22Rv1 (cell line): ENCODE measurements around the gene GCGR.
A peak's percentile ranks its signal among the peaks of the same experiment; 100 is the strongest.

Experiments
- H3K27ac ChIP-seq: fragments of 450-650 bp; 2 replicates; pipeline ENCODE4 v1.5.1; 2017
- CTCF ChIP-seq: fragments of 450-650 bp; IDR thresholded peaks from 2 replicates; pipeline ENCODE4 v1.5.1; 2017; ENCODE audit warnings: mild to moderate bottlenecking
- ZFX ChIP-seq: fragments of 450-650 bp; IDR thresholded peaks from 2 replicates; pipeline ENCODE4 v1.6.1; 2017; ENCODE audit warnings: antibody characterized with exemption, borderline replicate concordance

The GCGR gene

DNA sequence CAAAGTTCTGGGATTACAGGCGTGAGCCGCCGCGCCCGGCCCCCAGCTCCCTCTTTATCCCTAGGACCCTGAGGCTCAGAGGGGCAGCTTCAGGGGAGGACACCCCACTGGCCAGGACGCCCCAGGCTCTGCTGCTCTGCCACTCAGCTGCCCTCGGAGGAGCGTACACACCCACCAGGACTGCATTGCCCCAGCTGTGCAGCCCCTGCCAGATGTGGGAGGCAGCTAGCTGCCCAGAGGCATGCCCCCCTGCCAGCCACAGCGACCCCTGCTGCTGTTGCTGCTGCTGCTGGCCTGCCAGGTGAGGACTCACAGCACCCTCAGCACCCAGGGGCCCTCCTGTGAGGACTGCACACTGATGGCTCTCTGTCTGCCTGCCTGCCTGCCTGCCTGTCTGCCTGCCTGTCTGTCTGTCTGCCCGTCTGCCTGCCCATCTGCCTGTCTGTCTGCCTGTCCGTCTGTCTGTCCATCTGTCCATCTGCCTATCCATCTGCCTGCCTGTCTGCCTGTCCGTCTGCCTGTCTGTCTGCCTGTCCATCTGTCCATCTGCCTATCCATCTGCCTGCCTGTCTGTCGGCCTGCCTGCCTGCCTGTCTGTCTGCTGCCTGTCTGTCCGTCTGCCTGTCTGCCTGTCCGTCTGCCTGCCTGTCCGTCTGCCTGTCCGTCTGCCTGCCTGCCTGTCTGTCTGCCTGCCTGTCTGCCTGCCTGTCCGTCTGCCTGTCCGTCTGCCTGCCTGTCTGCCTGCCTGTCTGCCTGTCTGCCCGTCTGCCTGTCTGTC, 5.0 kb downstream of the GCGR start:
- TF ChIP-seq ZFX (no peak), CTCF (peak; percentile 34)
- no peak overlapping the region for H3K27ac ChIP-seq

DNA sequence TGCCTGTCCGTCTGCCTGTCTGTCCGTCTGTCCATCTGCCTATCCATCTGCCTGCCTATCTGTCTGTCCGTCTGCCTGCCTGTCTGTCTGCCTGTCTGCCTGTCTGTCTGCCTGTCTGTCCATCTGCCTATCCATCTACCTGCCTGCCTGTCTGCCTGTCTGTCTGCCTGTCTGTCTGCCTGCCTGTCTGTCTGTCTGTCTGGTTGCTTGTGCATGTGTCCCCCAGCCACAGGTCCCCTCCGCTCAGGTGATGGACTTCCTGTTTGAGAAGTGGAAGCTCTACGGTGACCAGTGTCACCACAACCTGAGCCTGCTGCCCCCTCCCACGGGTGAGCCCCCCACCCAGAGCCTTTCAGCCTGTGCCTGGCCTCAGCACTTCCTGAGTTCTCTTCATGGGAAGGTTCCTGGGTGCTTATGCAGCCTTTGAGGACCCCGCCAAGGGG, 5.6 kb downstream of the GCGR start:
- H3K27ac ChIP-seq = no peak overlapping the region
- TF ChIP-seq ZFX (no peak), CTCF (no peak)

DNA sequence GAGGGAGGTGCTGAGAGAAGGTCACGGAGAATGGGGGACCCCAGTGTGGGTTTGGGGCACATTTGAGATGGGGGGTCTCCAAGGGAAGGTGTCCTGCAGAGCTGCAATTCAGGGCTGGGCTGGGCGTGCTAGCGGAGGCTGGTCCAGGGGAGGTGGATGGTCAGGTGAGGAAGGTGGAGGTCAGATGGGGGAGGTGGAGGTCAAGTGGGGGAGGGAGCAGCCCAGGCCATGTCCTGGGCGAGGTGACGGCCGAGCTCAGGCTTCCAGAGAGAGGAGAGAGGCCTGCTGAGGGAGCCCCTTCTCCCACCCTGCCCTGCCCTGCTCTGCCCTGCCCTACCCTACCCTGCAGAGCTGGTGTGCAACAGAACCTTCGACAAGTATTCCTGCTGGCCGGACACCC, 6.5 kb downstream of the GCGR start:
- TF ChIP-seq ZFX (no peak), CTCF (no peak)
- H3K27ac ChIP-seq = no peak overlapping the region

GRCh38 chr17:81810892-81811704, 7.1 kb downstream of the GCGR start:
- no peak for TF ChIP-seq CTCF
- no peak for TF ChIP-seq ZFX
- H3K27ac ChIP-seq = no peak overlapping the region

- H3K27ac ChIP-seq = no peak overlapping the region
- TF ChIP-seq CTCF (no peak), ZFX (no peak)
Observed at GRCh38 chr17:81811705-81812570, 8.0 kb downstream of the GCGR start.

DNA sequence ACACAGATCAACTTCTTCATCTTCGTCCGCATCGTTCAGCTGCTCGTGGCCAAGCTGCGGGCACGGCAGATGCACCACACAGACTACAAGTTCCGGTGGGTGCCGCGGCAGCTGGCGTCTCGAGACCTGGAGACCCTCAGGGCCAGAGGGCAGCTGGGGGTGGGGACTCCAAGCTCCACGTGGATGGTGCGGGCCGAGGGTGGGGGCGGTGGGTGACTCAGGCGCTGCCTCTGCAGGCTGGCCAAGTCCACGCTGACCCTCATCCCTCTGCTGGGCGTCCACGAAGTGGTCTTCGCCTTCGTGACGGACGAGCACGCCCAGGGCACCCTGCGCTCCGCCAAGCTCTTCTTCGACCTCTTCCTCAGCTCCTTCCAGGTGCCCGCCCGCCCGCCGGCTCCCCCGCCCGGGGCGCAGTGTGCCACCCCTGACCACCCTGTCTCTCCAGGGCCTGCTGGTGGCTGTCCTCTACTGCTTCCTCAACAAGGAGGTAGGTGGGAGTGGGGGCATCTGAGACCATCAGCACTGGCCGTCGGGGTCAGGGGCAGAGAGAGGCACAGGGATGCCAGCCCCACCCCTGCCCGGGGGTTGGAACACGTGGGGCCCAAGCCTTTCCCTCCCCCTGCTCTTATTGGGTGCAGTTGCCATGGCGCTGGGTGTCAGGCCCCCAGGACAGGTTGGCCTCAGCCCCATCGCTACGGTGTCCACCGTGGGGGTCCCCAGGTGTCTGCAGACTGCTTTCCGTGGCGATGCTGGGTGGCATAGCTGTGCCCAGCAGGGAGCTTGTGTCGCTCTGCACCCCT, 8.8 kb downstream of the GCGR start:
- TF ChIP-seq ZFX (no peak), CTCF (no peak)
- no peak overlapping the region for H3K27ac ChIP-seq
